ENCODE measurements around the gene RRP8.

RRP8 gene

DNA sequence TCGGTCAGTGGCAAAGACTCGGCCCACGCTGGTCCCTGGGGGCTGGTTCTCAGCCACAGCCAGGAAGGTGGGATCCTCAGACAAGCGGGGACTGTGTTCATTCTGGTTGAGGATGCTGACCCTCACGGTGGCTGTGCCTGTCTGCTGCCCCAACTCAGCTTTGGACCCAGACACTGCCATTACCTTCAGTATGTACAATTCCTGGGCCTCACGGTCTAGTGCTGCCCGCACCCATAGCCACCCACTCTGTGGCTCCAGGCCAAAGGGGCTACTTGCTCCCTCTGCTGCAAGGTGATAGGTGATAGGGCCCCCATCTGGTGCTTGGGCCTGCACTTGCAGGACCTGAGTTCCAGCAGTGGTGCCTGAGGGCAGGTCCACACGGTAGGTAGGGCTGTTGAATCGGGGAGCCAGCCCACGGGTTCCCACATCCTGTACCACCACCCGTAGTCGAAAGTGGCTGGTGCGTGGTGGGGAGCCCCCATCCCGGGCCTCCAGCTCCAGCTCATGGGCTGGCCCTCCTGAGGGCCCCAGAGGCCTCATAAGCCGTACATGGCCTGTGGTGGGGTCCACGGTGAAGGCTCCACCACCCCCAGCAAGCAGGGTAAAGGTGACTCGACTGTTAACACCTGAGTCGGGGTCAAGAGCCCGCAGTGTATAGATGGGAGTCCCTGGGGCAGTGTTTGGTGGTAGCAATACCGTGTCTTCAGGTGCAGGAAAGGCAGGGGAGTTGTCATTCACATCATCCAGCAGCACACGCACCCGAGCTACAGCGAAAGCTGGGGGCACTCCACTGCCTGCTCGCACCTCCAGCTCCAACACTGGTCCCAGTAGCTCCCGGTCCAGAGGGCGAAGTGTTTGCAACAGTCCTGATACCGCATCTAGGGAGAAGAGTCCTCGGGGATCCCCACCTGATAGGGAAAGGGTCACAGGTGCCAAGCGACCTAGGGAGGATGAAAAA, 29.0 kb upstream of the RRP8 start:
- no peak for DNase-seq (ENCODE audit: low spot score)

DNA sequence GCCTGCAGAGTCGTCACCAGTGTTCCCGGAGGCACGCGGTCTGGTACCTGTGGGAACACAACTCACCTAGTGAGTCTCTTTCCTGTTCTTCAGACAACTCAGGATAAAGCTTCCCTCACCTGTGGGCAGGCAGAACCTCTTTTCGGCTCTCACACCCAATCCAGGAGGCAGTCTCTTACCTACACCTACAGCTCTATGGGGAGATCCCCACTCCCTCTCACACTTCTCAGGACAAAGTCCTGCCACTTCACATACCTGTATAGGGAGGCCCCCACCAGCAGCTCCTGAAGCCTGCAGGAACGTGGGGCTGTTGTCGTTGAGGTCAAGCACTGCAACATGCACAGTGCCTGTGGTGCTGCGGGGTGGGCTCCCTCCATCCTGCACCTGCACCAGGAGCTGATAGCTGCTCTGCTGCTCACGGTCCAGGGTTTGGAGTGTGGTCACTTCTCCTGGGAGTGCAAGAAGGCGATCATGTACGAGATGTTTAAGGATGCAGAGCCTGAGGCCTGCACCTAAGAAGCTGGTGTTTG, 28.0 kb upstream of the RRP8 start:
- no peak for DNase-seq (ENCODE audit: low spot score)

DNA sequence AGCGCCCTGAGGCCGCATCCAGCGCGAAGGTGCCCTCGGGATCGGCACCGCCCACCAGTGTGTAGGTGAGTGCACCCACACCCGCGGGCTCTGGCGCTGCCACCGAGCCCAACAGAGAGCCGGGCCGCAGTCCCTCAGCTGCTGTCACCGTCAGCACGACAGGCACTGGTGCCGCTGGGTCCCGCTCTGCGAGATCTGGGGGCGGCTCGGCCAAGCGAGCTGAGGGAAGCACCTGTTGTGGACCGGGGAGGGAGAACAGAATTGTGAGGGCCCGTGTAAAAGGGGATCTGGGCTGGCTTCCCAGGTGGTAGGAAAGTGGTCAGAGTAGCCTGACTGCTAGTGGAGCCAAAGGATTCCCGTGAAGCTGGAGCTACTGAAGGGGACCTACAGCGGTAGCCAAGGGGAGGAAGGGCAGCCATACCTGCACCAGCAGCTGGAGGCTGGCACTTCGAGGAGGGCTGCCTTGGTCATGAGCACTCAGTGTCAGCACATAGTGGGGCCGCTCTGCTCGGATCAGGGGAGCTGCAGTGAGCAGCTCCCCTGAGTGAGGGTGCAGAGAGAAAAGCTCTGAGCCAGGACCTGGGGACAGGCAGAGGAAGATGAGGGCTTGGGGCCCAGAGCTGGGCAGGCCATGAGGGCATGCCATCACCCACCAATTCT, 27.3 kb upstream of the RRP8 start:
- DNase-seq (ENCODE audit: low spot score), result no peak

GRCh38 chr11:6629892-6630631, 26.6 kb upstream of the RRP8 start:
- no peak for DNase-seq (ENCODE audit: low spot score)

GRCh38 chr11:6629573-6629891, 26.1 kb upstream of the RRP8 start:
- no peak for DNase-seq (ENCODE audit: low spot score)

DNA sequence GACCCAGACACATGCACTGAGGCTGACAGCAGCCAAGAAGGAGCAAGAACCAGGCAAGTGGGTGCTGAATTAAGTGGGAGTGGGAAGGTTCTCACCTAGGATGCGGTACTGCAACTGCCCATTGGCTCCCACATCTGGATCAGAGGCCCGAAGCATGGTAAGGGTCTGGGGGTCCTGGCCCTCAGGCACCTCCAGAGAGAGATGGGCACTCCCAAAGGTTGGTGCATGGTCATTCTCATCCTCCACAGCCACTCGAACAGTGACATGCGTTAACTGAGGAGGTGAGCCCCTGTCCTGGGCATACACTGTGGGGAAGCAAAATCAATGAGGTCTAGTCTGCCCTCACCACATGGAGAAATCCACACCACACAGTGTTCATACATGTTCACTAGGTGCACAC, 25.1 kb upstream of the RRP8 start:
- no peak for DNase-seq (ENCODE audit: low spot score)

DNA sequence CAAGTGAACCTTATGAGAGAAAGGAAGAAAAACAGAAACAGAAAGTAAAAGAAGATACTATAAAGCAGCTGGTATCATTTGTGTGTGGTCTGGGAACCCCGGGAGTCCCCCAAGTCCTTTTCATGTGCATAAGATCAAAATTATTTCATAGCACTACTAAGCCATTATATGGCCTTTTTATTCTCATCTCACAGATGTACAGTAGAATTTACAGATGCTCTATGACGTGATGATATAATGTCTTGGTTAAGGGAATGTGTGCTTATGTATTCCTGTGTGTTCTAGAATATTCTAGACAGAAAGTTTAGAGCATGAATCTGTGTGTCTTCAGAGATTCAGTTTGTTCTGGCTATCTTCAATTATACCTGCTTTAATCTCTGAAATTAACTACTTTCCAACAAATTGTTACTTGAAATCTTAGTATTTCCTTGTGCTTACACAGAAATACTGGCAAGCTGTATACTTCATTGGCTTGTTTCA, 24.4 kb upstream of the RRP8 start:
- DNase-seq (ENCODE audit: low spot score), result no peak

DNA sequence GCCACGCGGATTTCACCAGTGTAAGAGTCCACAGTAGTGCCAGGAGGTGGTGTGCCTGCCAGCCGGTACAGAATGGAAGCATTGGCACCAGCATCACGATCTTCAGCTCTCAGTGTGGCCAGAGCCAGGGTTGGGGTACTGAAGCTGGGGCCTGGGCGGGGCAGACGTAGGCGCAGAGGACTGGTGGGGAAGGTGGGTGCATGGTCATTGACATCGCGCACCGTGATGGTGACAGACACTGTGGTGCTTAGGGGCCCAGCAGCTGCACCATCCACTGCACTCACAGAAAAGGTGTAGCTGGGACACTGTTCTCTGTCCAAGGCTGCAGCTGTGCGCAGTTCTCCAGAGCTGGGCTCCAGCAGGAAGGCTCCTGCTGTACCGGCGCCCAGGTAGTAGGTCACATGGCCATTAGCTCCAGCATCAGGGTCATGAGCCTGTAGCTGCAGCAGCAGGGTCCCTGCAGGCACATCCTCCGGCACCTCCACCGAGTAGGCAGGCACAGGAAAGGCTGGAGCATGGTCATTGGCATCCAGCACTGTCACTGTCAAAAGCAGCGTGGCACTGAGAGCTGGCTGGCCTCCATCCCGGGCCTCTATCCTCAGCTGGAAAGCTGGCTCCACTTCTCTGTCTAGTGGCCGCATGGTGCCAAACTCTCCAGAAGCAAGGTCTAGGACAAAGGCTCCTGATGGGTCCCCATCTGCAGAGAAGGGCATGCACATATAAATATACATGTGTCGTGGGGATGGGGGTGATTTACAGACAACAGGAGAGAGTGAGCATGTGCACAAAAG, 23.8 kb upstream of the RRP8 start:
- DNase-seq (ENCODE audit: low spot score), result no peak

GRCh38 chr11:6625832-6626420, 22.5 kb upstream of the RRP8 start:
- no peak for DNase-seq (ENCODE audit: low spot score)

DNA sequence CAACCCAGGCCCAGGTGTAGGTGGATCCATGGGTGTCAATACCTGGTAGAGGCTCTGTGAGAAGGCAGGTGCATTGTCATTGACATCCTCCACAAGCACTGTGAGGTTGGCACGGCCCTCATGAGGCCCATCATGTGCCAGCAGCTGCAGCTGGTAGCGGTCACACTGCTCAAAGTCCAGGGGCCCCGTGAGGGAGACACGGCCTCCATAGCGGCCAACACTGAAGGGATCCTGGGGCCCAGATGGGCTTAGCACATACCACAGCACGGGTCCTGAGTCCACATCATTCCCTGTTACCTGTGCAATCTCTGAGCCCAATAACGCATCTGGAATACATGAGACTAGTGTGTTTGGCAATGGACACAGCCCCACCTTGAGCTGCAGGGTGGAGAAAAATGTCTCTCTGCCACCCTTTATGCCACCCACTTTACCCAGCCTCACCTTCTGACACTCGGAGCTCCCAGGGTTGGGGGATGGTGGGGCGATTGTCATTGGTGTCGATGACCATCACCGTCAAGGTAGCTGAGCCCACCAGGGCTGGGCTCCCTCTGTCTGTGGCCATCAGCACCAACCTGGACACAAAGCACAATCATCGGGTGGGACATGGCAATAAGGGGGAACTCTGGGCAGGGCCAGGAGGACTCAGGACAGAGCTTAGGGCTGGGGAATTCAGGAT, 21.9 kb upstream of the RRP8 start:
- DNase-seq (ENCODE audit: low spot score), result no peak

- DNase-seq (ENCODE audit: low spot score), result no peak
Observed at GRCh38 chr11:6623391-6624363, 20.3 kb upstream of the RRP8 start.

- no peak for DNase-seq (ENCODE audit: low spot score)
Observed at GRCh38 chr11:6622261-6623171, 19.1 kb upstream of the RRP8 start.

DNA sequence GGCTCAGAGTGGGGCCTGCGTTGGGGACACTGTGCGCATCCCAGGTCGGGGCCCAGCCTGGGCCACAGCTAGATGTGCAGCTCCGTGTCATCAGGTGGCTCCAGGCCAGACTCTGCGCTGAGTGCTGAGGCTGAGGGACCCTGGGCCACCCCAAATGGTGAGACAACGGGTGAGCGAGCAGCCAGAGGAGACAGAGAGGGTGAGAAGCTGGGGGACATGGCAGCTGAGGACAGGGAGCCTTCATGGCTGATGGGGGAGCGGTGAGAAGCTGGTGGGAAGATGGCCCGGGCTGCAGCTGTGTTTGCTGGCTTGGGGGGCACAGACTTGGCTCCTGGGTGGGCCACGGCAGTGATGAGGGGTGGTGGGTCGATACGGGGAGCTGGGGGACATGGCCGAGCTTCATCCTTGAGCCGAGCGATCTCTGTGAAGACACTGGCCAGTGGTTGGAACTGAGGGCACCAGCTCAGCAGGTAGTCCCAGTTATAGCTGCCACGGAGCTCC, 18.3 kb upstream of the RRP8 start:
- no peak for DNase-seq (ENCODE audit: low spot score)

- DNase-seq (ENCODE audit: low spot score), result no peak
Observed at GRCh38 chr11:6620636-6621035, 17.2 kb upstream of the RRP8 start.

- peak; percentile 93 for DNase-seq (ENCODE audit: low spot score)
Observed at GRCh38 chr11:6619004-6619745, 15.8 kb upstream of the RRP8 start, which contains the start of gene TPP1. TSS of gene TPP1 (minus strand) at chr11:6619422. CDS start at chr11:6619400, 22 bp downstream.

GRCh38 chr11:6618117-6619003, 14.9 kb upstream of the RRP8 start:
- peak; percentile 84 for DNase-seq (ENCODE audit: low spot score)

Measured in CD4-positive, alpha-beta T cell treated with Interleukin-2 at 100 ng/mL for 4 hours (primary cell).